NCI-H128 (cell line): ENCODE measurements around the gene ECI1.

ENCODE experiments used
- DNase-seq: peaks from one replicate; lab custom pipeline; 2025; ENCODE audit not compliant: unreplicated experiment; lab: John Stamatoyannopoulos, UW

Gene ECI1, protein sequence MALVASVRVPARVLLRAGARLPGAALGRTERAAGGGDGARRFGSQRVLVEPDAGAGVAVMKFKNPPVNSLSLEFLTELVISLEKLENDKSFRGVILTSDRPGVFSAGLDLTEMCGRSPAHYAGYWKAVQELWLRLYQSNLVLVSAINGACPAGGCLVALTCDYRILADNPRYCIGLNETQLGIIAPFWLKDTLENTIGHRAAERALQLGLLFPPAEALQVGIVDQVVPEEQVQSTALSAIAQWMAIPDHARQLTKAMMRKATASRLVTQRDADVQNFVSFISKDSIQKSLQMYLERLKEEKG

DNA sequence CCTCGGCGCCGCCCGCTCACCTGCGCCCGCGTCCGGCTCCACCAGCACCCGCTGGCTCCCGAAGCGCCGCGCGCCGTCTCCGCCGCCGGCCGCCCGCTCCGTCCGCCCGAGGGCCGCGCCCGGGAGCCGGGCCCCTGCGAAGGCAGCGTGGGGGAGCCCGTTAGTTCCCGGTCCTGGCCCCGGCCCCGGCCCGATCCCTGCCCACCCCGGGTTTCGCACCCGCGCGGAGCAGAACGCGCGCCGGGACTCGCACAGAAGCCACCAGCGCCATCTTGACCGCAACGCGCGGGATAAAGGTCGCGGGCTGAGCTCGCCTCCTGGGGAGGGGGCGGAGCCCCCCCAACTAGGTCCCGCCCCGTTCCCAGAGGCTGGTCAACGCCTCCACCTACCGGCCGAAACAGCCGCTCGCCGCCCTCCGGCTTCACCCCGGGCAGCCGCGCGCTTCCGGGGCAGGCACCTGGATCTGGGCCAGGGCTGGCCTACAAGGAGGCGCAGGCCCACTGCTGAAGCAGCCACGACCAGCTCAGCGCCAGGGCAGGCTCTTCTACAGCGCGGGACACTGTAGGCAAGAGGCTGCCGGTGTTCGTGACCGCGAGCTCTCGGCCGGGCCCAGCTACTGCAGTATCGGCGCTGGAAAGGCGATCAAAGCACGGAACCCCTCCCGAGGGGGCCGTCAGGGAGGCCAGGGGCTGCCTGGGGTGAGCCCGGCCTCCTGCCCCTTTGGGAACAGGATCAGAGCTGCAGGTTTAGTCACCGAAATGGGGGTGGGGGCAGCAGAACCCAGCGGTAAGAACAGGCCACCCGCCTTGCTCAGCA lies at the start of gene ECI1:
Gene ECI1 (minus strand): TSS at position 292 of the 816 bp plus-strand sequence. CDS start 21 bp downstream, at position 271.
- DNase-seq: peak; percentile 74

DNA sequence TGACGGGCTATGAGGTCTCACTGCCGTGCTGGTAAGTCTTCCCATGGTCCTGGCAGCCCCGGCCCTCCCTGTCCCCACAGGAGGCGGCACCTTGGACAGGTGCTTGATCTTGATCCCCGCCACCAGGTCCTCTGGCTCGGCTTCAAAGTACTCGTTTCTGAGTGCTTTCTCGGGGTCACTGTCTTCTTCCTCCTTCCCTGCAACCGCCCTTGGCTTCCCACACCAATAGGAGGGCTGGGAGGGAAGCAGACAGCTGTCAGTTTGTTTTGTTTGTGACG lies 48.5 kb upstream of the ECI1 start:
- DNase-seq: no peak

DNA sequence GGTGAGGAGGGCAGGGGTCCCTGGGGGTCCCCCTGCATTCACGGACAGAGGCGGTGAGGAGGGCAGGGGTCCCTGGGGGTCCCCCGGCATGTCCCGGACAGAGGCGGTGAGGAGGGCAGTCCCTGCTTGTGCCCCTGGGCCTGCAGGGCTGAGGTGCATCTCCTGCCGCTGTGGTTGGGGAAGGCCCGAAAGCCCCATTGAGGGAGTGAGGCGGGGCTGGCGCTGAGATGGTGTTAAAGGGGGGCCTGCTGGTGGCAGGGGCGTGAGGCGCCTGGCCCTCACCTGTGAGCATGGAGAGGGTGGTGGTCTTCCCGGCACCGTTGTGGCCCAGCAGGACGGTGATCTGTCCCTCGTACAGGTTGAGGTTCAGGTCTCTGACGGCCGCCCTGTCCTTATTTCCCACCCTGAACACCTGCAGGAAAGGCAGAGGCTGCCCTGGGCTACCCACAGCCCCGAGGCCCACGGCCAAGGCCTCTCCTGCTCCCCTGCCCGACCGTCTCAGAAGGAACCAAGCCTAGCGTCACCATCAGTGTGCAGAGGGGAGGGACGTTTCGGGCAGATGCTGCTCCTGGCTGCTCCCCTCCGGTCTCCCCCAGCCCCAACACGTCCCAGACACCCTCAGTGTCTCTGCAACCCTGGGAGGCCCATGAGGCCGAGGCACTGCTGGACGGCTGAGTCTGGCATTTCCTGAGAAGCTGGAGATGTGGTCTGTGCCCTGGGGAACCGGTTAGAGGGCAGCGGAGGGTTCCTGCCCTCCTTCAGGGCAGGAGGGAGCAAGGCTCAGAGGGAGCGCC lies 47.9 kb upstream of the ECI1 start:
- no peak for DNase-seq

DNA sequence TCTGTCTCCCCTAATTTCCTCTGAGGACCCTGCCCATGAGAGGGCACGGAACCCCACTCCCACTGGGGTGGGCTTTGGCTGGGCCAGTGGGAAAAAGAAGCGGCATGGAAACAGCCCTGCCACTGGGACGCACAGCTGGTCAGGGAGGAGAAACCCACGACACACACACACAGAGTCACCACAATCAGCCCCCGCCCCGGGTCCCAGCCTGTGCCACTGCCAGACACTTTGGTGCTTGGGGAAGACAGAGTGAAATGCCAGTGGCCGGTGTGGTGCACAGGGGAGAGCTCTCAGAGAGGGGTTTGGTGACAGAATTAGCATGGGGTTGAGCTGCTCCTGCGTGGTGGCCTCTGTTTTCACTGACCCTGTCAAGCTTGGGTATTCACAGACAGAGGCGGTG lies 47.2 kb upstream of the ECI1 start:
- DNase-seq: no peak

DNA sequence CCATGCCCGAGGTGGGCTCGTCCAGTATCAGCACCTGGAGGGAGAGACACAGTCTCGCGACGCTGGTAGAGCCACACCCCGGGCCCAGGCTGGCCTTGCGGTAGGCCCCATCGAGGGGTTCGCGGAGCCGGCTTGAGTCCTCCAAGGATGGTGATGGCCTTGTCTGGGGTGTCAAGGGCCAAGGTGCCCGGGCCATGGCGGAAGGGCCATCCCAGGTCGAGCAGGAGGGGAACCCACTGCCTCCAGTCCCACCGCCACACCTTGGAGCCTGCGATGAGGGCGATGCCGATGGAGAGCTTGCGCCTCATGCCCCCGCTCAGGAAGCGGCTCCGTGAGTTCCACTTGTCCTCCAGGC lies 46.1 kb upstream of the ECI1 start:
- no peak for DNase-seq

DNA sequence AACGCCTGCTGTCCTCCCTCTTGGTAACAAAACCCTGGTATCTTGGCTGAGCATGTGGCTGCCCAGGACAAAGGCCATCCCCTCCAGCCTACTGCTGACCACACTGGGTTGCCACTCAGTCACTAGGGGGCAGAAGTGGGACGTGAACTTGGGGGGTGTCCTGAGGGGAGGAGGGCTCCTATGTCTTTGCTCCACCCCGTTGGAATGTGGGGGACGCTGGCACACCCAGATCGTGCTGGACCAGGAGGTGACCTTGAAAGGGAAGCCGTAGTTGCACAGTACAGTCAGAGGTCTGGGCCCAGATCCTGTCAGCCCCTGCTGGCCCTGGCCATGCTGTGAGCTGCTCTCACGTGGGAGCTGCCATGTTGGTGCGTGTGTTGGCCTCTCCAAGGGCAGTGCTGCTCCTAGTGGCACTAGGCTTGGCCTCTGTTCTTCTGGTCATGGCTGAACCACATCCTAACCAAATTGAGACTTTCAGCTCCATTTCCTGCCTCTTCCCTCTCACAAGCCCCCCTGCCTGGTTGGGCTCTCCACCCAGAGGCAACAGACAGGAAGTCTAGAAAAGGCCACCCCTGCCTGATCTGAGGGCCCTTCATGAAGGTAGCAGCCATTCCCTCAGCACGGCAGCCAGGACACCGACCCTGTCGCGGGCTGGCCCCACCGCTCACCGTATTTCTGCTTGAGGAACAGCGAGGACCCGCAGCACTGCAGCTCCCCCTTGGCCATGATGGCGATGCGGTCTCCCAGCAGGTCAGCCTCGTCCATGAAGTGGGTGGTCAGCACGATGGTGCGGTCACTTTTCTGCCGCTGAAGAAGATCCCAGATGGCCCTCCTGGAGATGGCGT lies 45.5 kb upstream of the ECI1 start:
- no peak for DNase-seq

DNA sequence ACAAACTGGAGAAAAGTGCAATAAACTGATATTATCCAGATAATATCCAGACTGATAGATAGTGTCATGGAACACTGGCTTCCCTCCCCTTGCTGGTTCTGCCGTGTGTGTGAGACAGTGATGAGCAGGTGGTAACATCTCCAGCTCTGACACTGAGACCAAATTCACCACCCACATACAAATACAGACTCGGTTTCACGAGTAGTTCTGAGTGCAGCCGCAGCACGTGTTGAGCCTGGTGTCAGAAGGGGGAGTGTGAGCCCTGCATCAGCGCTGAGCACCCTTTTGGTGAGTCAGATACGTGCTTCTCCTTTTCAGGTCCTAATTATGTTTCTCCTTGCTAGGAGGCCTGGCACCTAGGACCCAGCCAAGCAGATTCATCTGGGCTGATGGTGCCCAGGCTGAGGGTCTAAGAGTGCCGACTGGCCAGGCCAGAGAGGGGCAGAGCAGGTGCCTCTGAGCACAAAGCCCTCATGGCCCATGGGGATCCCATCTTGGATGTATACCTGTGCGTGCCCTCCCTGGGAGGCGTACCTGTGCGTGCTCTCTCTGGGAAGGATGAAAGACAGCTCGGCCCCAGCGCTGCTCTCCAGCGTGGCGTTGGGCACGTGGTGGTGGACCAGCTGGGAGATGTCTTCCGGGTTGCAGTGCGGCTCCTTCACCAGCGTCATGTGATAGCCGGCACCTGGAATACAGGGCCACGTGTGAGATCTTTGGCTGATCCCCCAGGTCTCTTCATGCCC lies 43.8 kb upstream of the ECI1 start:
- no peak for DNase-seq

DNA sequence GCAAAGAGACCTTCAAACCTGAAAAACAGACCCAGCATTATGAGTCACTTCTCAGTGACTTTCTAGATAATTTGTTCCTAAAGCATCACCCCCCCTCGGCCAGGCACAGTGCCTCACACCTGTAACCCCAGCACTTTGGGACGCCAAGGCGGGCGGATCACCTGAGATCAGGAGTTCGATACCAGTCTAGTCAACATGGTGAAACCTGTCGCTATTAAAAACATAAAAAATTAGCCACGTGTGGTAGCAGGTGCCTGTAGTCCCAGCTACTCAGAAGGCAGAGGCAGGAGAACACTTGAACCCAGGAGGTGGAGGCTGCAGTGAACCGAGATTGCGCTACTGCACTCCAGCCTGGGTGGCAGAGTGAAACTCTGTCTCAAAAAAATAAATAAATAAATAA lies 40.8 kb upstream of the ECI1 start:
- no peak for DNase-seq

DNA sequence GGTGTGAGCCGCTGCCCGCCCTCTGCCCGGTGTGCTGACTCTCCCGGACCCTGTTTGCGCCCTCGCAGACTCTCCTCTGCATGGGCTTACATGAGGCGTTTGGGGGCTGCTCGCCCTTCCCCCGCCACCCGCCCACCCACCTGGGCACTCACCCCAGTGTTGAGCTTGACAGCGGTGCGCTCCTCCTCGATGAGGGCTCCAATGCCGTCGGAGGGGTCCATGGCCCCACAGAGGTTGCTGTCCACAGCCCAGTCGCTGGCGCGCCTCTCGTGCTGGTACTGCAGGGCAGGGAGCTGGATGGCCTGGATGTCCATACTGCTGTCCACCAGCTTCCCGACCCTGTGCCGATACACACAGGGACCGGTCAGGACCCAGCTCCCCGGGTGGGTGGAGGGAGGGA lies 37.9 kb upstream of the ECI1 start:
- no peak for DNase-seq

DNA sequence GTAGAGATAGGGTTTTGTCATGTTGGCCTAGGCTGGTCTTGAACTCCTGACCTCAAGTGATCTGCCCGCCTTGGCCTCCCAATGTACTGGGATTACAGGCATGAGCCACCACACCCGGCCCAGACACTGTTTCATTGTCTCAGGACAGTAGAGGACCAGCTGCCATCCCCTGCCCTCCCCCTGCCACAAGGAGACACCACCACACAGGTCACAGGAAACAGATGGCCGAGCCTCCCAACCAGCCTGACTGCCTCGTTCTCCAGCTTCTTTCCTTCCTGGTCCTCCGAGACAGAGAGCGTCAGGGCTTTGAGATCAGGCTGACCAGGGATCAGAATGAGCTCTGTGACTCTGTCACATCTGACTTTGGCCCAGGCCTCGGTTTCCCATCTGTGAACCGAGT lies 37.3 kb upstream of the ECI1 start:
- DNase-seq: no peak

DNA sequence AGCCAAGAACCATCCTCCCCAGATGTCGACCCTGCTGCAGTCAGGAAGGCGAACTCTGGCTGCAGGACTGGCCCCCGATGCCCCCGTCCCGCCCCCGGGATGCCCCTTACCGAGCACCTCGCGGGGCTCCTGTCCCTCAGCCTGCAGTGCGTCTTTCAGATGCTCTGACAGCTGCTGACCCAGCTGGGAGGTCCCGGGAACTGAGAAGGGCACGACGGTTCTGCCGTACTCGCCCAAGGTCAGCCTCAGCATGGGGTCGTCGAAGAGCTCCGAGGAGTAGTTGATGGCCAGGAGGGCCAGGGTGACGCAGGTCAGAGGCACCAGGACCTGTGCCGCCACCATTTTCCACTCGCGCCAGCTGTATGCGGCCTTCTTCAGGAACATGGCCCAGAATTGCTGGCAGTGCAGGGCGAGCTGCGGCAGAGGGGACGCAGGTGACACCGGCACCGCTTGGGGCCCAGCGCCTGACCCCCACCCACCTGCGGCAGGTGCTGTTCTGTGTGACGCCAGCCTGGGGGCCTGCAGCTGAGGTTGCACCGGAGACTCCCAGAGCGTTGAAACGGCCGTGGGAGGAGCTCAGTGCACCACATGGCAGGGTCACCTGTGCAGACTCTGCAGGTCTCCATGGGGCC lies 36.6 kb upstream of the ECI1 start:
- no peak for DNase-seq

DNA sequence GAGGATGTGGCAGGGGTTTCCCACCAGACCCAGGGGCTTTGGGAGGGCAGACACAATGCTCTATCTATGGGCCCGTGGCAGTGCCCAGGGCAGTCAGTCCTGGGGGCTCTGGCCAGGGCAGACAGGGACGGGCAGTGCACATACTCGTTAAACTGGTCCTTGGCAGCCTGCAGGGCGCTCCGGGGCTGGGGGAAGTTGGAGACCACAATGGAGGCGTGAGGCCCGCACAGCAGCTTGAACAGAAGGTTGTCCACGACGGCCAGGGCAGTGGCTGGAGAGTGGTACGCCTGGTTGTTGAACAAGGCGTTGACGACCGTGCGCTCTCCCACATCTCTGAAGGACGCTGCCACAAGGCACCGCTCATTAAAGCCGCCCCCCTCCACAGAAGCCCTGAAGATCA lies 35.2 kb upstream of the ECI1 start:
- DNase-seq: no peak

DNA sequence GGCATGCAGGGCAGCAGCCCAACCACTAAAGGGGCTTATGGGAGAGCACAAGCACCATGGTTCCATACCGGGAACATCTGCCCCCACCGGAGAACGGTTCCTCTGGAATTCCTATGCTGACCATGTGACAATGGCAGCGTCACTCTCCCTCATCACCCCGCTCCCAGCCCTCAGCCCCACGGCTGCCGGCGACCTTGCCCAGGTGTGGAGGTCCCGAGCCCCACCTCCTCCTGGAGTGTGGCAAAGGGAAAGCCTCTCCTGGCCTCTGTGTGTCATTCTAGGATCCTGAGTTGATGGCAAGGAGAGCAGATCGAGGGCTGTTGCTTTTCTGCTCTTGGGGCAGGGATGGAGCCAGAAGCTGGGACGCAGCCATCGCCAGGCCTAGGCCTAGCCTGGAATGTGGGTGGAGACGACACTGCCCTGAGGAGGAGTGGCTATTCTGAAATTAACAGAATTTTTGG lies 34.4 kb upstream of the ECI1 start:
- no peak for DNase-seq

DNA sequence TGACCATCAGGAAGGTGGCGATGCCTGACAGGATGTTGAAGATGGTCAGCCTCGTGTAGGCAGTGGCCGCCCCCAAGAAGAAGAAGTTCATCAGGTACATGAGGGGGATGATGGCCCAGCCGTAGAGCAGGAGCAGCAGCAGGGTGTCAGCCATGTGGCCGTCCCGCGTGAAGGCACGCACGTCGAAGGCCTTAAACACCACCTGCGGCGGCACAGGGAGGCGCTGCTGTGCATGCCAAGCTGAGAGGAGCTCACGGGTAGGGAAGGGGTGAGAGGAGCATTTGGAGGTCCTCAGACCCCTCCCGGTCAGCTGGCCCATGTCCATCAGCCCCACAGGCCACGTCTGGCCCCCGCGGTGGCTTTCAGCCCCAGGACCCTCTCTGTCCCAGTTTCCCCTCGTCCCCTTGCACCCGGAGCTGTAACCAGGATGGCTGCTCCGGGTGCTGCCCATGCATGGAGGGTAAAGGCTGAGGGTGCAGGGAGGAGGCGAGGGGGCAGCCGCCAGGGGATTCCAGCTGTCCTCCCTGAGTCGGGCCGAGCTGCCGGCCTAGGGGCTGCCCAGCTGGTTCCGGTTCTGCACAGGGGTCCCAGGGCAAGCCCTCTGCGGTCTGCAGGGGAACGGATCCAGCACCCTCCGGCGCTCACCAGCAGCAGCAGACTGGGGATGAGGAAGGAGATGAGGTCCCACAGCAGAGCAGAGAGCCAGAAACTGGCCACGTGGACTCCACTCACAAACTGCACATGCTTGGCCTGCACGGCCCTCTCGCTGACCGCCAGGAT lies 33.6 kb upstream of the ECI1 start:
- DNase-seq: no peak

DNA sequence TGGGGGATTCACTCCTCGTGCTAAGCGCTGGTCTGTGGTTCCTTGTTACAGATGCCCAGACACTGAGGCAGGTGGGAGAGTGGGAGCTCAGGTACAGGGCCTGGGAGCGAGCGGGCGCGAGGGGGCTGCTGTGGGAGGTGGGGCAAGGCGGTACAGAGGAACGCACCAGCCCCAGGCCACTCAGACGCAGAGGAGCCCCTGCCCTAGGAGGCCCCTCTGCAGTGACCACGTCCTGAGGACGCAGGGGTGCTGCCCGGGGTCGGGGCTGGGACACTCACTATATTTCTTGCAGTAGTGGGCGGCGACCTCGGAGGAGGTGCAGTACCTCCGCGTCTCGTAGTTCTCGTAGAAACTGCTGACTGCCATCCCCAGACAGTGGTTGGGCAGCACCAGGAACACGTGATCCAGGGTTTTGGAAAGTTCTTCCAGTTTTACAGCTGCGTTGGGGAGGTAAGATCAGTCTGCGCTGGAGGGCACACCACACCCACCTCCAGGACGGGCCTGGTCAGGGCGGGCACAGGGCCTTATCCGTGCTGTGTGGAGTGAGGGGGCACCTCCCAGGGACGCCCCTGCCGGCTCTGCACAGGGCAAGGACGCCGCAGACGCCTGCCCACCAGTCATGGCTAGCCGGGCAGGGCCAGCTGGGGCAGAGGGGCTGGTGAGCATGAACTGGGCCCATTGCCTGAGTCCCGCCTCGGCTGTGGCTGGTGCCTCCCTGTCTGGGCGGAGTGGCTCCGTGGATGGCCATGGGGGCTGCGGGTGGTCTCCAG lies 32.8 kb upstream of the ECI1 start:
- no peak for DNase-seq

DNA sequence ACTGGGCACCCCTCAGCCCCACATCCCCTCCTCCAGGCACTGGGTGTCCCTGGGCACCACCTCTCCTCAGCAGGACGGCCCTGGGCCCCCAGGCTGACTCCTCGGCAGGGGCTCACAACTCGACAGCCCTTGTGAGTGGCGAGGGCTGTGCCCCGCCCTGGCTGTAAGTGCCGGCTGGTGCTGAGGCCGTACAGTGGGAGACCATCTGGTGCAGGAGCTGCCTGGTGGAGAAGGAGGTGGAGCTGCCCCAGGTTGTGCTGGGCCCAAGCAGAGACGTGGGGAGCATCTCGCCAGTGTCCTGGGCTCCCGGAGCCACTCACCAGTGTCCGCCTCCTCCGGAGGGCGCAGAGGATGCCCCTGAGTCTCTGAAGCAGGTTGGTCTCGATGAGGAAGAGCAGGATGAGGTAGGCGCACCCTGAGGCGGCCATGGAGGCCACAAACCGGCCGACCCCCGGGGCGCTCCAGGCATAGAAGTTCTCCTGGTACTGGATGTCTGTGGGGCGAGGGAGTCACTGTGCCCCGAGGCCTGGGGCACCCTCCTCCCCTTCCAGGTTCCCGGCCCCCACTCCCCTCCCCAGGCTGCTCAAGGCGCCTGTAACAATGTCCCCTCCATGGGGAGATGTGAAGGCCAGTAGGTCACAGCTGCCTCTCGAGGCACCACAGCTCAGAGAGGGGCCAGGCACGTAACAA lies 31.6 kb upstream of the ECI1 start:
- no peak for DNase-seq

DNA sequence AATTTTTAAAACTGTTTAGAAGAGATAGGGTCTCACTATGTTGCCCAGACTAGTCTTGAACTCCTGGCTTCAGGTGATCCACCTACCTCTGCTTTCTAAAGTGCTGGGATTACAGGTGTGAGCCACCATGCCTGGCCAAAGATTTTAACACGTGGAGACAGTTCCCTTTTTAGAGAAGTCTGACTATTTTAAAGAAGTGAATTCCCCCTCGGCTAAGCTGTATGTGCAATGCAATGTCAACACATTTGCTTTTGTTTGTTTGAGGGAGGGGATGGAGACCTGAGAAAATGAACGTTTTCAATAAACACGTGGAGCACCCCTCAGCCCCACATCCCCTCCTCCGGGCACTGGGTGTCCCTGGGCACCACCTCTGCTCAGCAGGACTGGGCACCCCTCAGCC lies 30.9 kb upstream of the ECI1 start:
- no peak for DNase-seq

DNA sequence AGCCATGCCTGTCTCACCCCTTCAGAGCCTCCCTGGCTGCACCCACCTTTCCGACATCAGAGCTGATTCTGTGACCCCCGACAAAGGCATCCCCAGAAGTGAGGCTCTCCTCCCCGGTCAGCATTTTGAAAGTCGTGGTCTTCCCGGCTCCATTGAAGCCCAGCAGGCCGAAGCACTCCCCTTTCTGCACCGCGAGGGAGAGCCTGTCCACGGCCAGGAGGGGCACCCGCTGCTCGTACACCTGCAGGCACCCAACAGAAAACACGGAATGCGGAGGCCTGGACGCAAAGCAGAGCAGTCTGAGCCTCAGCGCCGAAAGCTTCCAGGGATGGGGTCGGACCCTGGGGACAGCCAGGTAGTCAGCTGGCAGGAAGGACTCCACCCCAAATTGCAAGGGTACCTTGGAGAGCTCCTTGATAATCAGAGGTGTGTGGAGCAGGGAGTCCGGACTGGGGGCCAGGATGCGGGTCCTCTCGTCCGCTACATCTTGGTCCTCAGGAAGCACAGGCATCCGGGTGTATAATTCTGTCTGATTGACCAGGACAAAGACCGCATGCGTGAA lies 29.7 kb upstream of the ECI1 start:
- no peak for DNase-seq
